ENCODE results near the gene SPEN.

- TF ChIP-seq CHD1 (IDR thresholded peaks at IDR 0.05; ENCODE audit: low read depth, low read length): no peak
- TF ChIP-seq CEBPB (IDR thresholded peaks at IDR 0.05; ENCODE audit: low read depth, low read length): no peak
- no peak for TF ChIP-seq SMC3 (IDR thresholded peaks at IDR 0.05; ENCODE audit: low read depth, low read length)
- no peak for TF ChIP-seq CTCF (conservative IDR thresholded peaks at IDR 0.05; ENCODE audit: low read depth, low read length)
- TF ChIP-seq MAFK (IDR thresholded peaks at IDR 0.05; ENCODE audit: low read depth, low read length): no peak
- TF ChIP-seq POLR2A (IDR thresholded peaks at IDR 0.05; ENCODE audit: low read depth, low read length): no peak; the same call in 1 of the 2 replicates
- no peak for TF ChIP-seq MAZ (IDR thresholded peaks at IDR 0.05; ENCODE audit: borderline replicate concordance, low read depth, low read length)
Observed at GRCh38 chr1:15835205-15835740, 12.2 kb upstream of the SPEN start.
